NCI-H1105 treated with DMSO at 0.1 percent for 48 hours (cell line): ENCODE data around the gene IFT74.
A peak's percentile ranks its signal among the peaks of the same experiment; 100 is the strongest.

Source experiments
- DNase-seq: peaks from one replicate; lab custom pipeline; 2025; lab: John Stamatoyannopoulos, UW

IFT74 gene

GRCh38 chr9:26974927-26975326 is 18.7 kb downstream of the IFT74 start:
- DNase-seq = no peak

DNA sequence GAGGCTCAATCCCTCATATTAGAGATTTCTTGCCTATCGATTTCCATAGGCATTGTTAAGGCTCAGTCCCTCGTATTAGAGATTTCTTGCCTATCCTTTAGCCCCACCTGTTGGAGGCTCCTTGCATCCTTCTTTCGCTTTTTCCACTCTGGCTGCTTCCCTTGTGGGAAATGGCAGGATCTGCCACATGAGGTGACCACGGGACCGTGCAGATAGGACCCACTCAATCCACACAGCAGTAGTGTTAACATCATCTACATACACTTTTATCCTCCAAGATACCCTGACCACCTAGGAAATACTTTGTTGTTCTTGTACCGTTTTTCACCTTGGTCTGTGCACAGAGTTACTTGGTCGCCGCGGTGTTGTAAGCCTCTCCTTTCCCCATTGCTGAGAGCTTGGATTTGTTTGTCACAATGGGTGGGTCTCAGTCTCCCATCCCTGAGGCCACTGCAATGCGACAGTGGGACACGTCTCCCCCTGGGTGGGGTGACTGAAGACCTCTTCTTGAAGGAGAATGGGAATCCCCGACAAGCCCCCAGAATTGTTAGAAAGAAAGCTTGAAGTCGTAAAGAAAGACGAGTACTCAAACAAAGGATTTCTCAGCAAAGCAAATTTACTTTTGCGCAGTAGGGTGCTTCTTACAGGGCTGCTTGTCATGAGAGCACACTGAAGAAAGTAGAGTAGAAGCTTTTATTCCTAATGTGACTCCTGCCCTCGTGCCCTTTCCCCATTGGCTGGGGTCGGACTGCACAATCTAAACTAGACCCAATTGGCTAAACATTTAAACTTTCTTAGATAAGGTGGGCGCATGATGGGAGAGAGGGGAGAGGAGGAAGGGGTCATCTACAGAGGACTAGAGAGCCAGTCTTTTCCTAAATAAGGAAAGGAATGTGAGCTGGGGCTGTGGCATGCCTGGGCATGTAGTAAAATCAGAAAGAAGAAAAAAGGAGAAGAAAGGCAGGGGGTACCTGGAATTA is 19.8 kb downstream of the IFT74 start:
- no peak for DNase-seq

GRCh38 chr9:26983340-26983739 is 27.1 kb downstream of the IFT74 start:
- no peak for DNase-seq

DNA sequence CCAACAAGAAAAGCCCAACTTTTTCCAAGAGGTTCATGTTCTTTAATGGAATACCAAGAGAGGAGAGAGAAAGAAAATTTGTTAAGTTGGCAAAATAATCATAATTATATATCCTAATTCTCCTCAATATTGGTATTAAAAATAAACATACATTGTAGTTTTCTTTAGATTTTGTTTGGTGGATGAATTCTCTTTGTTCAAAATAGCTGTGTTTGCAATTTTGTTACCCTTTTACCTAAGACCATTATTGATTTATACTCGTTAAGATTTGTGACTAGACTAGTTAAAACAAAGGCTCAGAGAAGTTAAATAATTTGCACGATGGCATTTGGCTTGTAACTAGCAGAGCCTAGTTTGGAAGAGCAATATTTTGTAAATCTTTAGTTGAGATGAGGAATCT is 39.6 kb downstream of the IFT74 start:
- no peak for DNase-seq

DNA sequence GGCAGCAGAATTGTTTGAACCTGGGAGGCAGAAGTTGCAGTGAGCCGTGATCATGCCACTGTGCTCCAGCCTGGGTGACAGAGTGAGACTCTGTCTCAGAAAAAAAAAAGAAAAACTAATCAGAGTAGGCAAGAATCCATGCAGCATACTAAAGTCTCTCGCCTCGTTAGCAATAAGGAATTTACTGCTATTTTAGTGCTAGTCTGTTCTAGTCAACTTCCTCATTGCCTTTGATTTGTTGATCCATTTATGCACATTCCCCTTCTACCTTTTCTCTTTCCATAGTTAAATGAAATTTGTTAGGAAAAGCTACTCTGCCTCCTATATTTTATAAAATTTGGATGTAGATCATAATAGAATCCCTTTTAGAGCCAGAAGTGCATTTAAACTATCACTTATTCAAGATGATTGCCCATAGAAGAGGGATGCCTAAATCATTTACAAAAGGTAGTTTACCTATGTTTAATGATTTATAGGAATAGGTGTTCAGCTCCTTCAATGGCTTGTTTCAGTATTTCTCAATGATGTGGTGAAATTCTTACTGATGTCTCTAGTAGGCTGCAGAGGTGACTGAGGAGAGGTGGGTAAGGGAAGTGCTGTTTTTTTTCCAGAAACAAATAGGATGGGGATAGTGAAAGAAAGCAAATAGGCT is 47.3 kb downstream of the IFT74 start:
- DNase-seq = no peak

DNA sequence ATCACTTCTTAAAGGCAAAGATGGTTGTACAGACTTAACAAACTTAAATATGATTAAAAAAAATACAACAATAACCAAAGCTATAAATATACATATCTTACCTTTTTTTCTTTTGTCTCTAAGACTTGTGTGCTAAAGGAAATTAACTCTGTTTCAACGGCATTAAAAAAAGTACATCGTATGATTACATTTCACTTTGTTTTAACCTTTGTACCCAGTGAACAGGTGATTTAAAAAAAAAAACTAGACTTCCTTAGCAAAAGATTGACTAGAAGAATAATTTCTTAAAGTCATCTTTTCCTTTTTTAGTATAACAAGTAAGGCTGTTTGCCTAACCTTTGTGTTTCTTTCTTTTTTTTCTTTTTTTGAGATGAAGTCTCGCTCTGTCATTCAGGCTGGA is 49.3 kb downstream of the IFT74 start, which contains the start of gene LRRC19:
TSS of gene LRRC19 (minus strand) at position 182 of the 400 bp plus-strand sequence. CDS start 5,978 bp downstream, outside the sequence.
- DNase-seq = no peak

DNA sequence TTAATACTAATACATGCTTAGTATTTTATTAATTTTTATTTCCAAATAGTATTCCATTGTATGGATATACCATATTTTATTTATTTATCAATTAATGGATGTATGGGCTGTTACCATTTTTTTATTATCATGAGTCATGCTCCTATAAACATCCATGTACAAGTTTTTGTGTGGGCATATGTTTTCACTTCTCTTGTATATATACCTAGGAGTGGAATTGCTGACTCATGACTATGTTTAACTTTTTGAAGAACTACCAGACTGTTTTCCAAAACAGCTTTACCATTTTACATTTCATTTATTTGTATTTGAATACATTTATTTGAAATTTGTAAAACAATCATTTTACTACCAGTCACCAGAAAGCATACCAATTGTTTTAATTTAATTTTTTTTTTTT is 63.4 kb downstream of the IFT74 start:
- no peak for DNase-seq

- no peak for DNase-seq
Observed at GRCh38 chr9:27022920-27023319, 66.7 kb downstream of the IFT74 start.

- no peak for DNase-seq
Observed at GRCh38 chr9:27029186-27029585, 73.0 kb downstream of the IFT74 start.

- DNase-seq = peak; percentile 52
Observed at GRCh38 chr9:27033815-27034403, 77.7 kb downstream of the IFT74 start.

DNA sequence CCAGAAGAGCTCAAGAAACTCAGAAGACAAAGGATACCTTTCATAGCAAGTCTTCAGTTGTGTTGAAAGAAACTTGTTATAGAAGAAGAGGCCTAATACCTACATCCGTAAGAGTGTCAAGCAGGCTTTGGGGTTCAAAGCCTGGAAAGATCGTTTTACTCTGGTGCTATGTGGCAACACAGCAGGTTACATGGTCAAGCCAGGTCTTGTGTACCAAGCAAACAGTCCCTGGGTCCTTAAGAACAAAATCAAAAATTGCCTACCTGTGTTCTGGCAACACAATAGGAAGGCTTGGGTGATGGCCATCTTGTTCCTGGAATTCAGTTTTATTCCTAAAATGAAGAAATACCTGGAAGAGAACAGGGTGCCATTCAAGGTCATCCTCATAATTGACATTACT is 81.3 kb downstream of the IFT74 start:
- no peak for DNase-seq

GRCh38 chr9:27041746-27042145 is 85.5 kb downstream of the IFT74 start:
- DNase-seq = no peak

- DNase-seq = no peak
Observed at GRCh38 chr9:27042476-27042875, 86.3 kb downstream of the IFT74 start.

GRCh38 chr9:27043176-27043575 is 87.0 kb downstream of the IFT74 start:
- no peak for DNase-seq

- no peak for DNase-seq
Observed at GRCh38 chr9:27047136-27047535, 90.9 kb downstream of the IFT74 start.

- no peak for DNase-seq
Observed at GRCh38 chr9:27053369-27054022, 97.3 kb downstream of the IFT74 start.

DNA sequence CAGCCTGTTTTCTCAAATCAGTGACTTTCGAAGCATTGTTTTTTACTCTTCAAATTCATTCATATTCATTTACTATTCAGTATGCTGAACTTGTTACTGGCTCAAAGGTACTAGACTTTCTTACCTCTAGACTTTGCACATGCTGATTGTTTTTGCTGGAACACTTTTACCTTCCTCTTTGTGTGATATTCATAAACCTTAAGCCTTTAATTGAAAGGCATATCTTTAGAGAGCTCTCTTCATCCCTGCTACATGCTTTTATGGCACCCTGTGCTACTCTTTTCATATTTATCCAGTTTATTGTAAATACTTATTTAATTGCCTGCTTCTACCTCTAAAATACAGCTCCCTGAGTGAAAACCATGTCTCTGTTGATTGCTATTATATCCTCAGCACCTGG is 97.9 kb downstream of the IFT74 start:
- no peak for DNase-seq

GRCh38 chr9:27054841-27055240 is 98.6 kb downstream of the IFT74 start:
- no peak for DNase-seq

DNA sequence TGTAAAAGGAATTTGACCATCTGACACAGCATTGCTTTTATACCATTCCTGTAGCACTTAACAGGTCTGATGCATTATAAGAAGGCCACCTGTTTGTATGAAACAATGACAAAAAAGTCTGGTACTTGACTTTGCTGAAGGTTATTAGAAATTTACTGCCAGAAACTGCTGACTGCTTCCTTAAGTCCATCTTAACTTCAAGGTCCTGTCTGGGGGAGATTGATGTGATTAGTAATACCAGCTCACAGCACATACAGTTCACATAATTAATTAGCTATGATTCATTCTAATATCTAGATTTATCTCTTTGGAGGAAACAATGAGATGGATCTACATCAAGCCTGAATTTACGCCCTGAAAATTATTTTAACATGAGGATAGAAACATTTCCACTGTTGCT is 103.2 kb downstream of the IFT74 start:
- no peak for DNase-seq

GRCh38 chr9:27059907-27060306 is 103.7 kb downstream of the IFT74 start:
- no peak for DNase-seq

GRCh38 chr9:27065288-27065687 is 109.1 kb downstream of the IFT74 start:
- DNase-seq = no peak
